Measurements from ENCODE around the gene FANCI. TPM values are rescaled to one million over a fixed set of nuclear protein-coding genes. Genes with fewer than 3 reads are reported as not detected.

The FANCI gene
- total RNA-seq = 19.9 and 30.0 TPM in 2 replicates

GRCh38 chr15:89243691-89244573 is at the start of gene FANCI:
Gene FANCI, plus strand, starts transcription at chr15:89243979. Its CDS starts 3,669 bp downstream, at chr15:89247648.

GRCh38 chr15:89221543-89221942 is 22.2 kb upstream of the FANCI start, which contains the start of gene RLBP1:
Gene RLBP1, minus strand, starts transcription at chr15:89221579. Its CDS starts 2,604 bp downstream, at chr15:89218975.

GRCh38 chr15:89334510-89335297 is 90.9 kb downstream of the FANCI start, which contains the start of gene POLG:
Gene POLG, minus strand, starts transcription at chr15:89334824. Its CDS starts 1,070 bp downstream, at chr15:89333754.

Small RNA genes lying within 50 kb of the gene (small RNA-seq; reads per million reads assigned to genes)
- gene MIR6766 = not detected

Other genes starting within 250 kb of the FANCI start
- 59.0 and 60.4 TPM in 2 replicates for gene ABHD2, start 155.5 kb upstream of the FANCI start, total RNA-seq
- gene RLBP1, start 22.4 kb upstream of the FANCI start, total RNA-seq = not detected in 2 replicates
- 76.9 and 88.5 TPM in 2 replicates for gene POLG, start 90.8 kb downstream of the FANCI start, total RNA-seq

Data from vein endothelial cell (primary cell).